Measurements from ENCODE around the gene RASL11A.

RASL11A gene

GRCh38 chr13:27267596-27267995 lies 3.0 kb upstream of the RASL11A start:
- H3K79me2 ChIP-seq (ENCODE audit: insufficient read depth, low read length): no peaks in the 10 kb centered on the region
- TF ChIP-seq EZH2phosphoT487 (IDR thresholded peaks at IDR 0.05; ENCODE audit: borderline replicate concordance): no peak
- no peak for TF ChIP-seq CTCF (conservative IDR thresholded peaks at IDR 0.05; ENCODE audit: low read length)
- no peaks in the 10 kb centered on the region for H3K9me3 ChIP-seq (ENCODE audit: insufficient read depth, low read depth, low read length)
- H3K4me2 ChIP-seq (ENCODE audit: low read depth, low read length, poor library complexity, severe bottlenecking): no peak overlapping the region
- H3K36me3 ChIP-seq (ENCODE audit: insufficient read depth, low read length): peaks cover 3% of the 10 kb centered on the region; the same call in 1 of the 2 replicates
- H3K9me2 ChIP-seq (replicated peaks; ENCODE audit: low read depth, low read length): no peaks in the 10 kb centered on the region
- H3K4me1 ChIP-seq (ENCODE audit: insufficient read depth, low read length, poor library complexity, severe bottlenecking): no peaks in the 10 kb centered on the region
- no peak overlapping the region for H3K4me3 ChIP-seq (ENCODE audit: low read length, poor library complexity, severe bottlenecking)
- no peaks in the 10 kb centered on the region for H3K27me3 ChIP-seq (ENCODE audit: insufficient read depth, low read length, poor library complexity, severe bottlenecking)
- no peaks in the 10 kb centered on the region for H3F3A ChIP-seq (ENCODE audit: low read depth)
- H2AFZ ChIP-seq (ENCODE audit: low read length): no peak overlapping the region
- no peaks in the 10 kb centered on the region for H4K20me1 ChIP-seq (ENCODE audit: insufficient read depth, low read length, poor library complexity, severe bottlenecking)
- no peak overlapping the region for H3K9ac ChIP-seq (ENCODE audit: low read depth, low read length, poor library complexity, severe bottlenecking)

- TF ChIP-seq EZH2phosphoT487 (IDR thresholded peaks at IDR 0.05; ENCODE audit: borderline replicate concordance) (no peak), CTCF (conservative IDR thresholded peaks at IDR 0.05; ENCODE audit: low read length) (no peak)
Observed at GRCh38 chr13:27269114-27269665, 1.4 kb upstream of the RASL11A start.

GRCh38 chr13:27271570-27272096 lies 1.0 kb downstream of the RASL11A start:
- Histone ChIP-seq H3K9ac (ENCODE audit: low read depth, low read length, poor library complexity, severe bottlenecking) (no peak overlapping the region), H3K4me3 (ENCODE audit: low read length, poor library complexity, severe bottlenecking) (no peak overlapping the region), H3F3A (ENCODE audit: low read depth) (no peaks in the 10 kb centered on the region), H3K4me1 (ENCODE audit: insufficient read depth, low read length, poor library complexity, severe bottlenecking) (no peaks in the 10 kb centered on the region), H3K36me3 (ENCODE audit: insufficient read depth, low read length) (no peaks in the 10 kb centered on the region), H4K20me1 (ENCODE audit: insufficient read depth, low read length, poor library complexity, severe bottlenecking) (no peaks in the 10 kb centered on the region), H3K27me3 (ENCODE audit: insufficient read depth, low read length, poor library complexity, severe bottlenecking) (no peaks in the 10 kb centered on the region), H3K79me2 (ENCODE audit: insufficient read depth, low read length) (no peaks in the 10 kb centered on the region), H3K4me2 (ENCODE audit: low read depth, low read length, poor library complexity, severe bottlenecking) (no peak overlapping the region), H3K9me2 (replicated peaks; ENCODE audit: low read depth, low read length) (no peaks in the 10 kb centered on the region), H2AFZ (ENCODE audit: low read length) (no peak overlapping the region), H3K9me3 (ENCODE audit: insufficient read depth, low read depth, low read length) (no peaks in the 10 kb centered on the region)
- TF ChIP-seq CTCF (conservative IDR thresholded peaks at IDR 0.05; ENCODE audit: low read length) (no peak), EZH2phosphoT487 (IDR thresholded peaks at IDR 0.05; ENCODE audit: borderline replicate concordance) (no peak)

More at GRCh38 chr13:27269114-27269665, 1.4 kb upstream of the RASL11A start:
- no peaks in the 10 kb centered on the region for H4K20me1 ChIP-seq (ENCODE audit: insufficient read depth, low read length, poor library complexity, severe bottlenecking)
- H3K27me3 ChIP-seq (ENCODE audit: insufficient read depth, low read length, poor library complexity, severe bottlenecking): no peaks in the 10 kb centered on the region
- H3K4me3 ChIP-seq (ENCODE audit: low read length, poor library complexity, severe bottlenecking): no peak overlapping the region
- no peak overlapping the region for H3K9ac ChIP-seq (ENCODE audit: low read depth, low read length, poor library complexity, severe bottlenecking)
- H3K9me2 ChIP-seq (replicated peaks; ENCODE audit: low read depth, low read length): no peaks in the 10 kb centered on the region
- no peaks in the 10 kb centered on the region for H3F3A ChIP-seq (ENCODE audit: low read depth)
- H3K36me3 ChIP-seq (ENCODE audit: insufficient read depth, low read length): no peaks in the 10 kb centered on the region; the same call in 1 of the 2 replicates
- H3K79me2 ChIP-seq (ENCODE audit: insufficient read depth, low read length): no peaks in the 10 kb centered on the region
- no peak overlapping the region for H2AFZ ChIP-seq (ENCODE audit: low read length)
- H3K4me1 ChIP-seq (ENCODE audit: insufficient read depth, low read length, poor library complexity, severe bottlenecking): no peaks in the 10 kb centered on the region
- H3K9me3 ChIP-seq (ENCODE audit: insufficient read depth, low read depth, low read length): no peaks in the 10 kb centered on the region
- H3K4me2 ChIP-seq (ENCODE audit: low read depth, low read length, poor library complexity, severe bottlenecking): no peak overlapping the region
